ENCODE data around the gene KCNK18.

DNA sequence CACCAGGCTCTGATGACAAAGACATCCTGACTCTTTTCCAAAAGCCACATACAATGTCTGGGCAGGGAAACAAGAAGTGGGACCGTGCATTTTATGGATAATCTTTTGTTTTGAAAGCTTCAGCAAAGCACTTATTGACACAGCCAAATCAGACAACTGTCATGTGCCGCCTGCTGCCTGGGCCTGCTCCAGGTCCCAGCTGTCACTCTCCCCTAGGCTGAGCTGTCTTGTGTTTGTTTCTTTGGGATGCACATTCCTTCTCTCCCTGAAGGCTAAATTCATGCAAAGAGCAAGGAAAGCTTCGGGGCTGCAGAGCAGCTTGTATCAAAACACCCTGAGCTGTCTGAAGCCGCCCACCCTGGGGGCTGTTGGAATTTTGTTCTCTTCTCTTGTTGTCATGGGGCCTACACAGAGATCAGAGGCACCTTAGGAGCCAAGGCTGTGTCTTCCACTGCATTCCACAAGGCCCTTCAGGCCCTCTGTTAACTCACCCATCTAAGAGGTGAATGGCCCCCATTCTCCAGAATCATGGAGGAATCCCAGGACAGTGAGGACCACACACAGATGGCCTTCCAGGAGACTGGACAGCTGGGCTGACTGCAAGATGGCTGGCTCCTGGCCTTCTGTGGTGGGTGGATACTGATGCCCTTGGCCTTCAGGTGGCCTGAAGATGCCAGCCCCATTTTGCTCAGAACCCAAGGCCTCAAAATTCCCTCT, 25.8 kb downstream of the KCNK18 start:
- TF ChIP-seq, protein P1, sequence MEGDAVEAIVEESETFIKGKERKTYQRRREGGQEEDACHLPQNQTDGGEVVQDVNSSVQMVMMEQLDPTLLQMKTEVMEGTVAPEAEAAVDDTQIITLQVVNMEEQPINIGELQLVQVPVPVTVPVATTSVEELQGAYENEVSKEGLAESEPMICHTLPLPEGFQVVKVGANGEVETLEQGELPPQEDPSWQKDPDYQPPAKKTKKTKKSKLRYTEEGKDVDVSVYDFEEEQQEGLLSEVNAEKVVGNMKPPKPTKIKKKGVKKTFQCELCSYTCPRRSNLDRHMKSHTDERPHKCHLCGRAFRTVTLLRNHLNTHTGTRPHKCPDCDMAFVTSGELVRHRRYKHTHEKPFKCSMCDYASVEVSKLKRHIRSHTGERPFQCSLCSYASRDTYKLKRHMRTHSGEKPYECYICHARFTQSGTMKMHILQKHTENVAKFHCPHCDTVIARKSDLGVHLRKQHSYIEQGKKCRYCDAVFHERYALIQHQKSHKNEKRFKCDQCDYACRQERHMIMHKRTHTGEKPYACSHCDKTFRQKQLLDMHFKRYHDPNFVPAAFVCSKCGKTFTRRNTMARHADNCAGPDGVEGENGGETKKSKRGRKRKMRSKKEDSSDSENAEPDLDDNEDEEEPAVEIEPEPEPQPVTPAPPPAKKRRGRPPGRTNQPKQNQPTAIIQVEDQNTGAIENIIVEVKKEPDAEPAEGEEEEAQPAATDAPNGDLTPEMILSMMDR (conservative IDR thresholded peaks at IDR 0.05; ENCODE audit: low read depth in 2 of 2) = no peak
- no peak for TF ChIP-seq EZH2 (IDR thresholded peaks at IDR 0.05; ENCODE audit: low read depth, unreplicated experiment)
- no peak for TF ChIP-seq JUNB (IDR thresholded peaks at IDR 0.05; ENCODE audit: unreplicated experiment)
- TF ChIP-seq POLR2AphosphoS5 (IDR thresholded peaks at IDR 0.05; ENCODE audit: low read depth) = no peak
- no peak for TF ChIP-seq STAT1 (IDR thresholded peaks at IDR 0.05; ENCODE audit: unreplicated experiment)
- no peak for TF ChIP-seq ZNF331 (CRISPR knock-in tag; IDR thresholded peaks at IDR 0.05; ENCODE audit: low read depth)
- no peak for TF ChIP-seq CREB1 (CRISPR knock-in tag; IDR thresholded peaks at IDR 0.05; ENCODE audit: low read depth)
